Naive B cell (primary cell): ENCODE data around the gene MYBL2. TPM values are rescaled to one million over a fixed set of nuclear protein-coding genes. Genes with fewer than 3 reads are reported as not detected.

Experiments used
- ATAC-seq, 2 donors: fragments of 150-1000 bp; cut with Tn5 transposase; 2 replicates each; pipeline ENCODE4 v1.10.0; 2021; ENCODE audit warnings: low read depth in 2 of 2, mild to moderate bottlenecking in 2 of 2, moderate library complexity in 2 of 2
- DNase-seq: peaks from one replicate; pipeline ENCODE4 v3.0.0; 2022
- H3K27ac Mint-ChIP-seq, 6 donors: one replicate each; pipeline ENCODE4 v1.8.0; 2020 to 2022; ENCODE audit warnings: mild to moderate bottlenecking in 6 of 6, mixed read lengths in 6 of 6, moderate library complexity in 5 of 6, inconsistent platforms in 2 of 6
- H3K27me3 Mint-ChIP-seq, 3 donors: one replicate each; pipeline ENCODE4 v1.8.0; 2021 to 2022; ENCODE audit warnings: mixed read lengths in 3 of 3, mild to moderate bottlenecking in 1 of 3
- H3K36me3 Mint-ChIP-seq, 2 donors: one replicate each; pipeline ENCODE4 v1.8.0; 2020 to 2022; ENCODE audit warnings: mixed read lengths in 2 of 2, inconsistent platforms in 1 of 2, mild to moderate bottlenecking in 1 of 2
- H3K4me1 Mint-ChIP-seq, 3 donors: one replicate each; pipeline ENCODE4 v1.8.0; 2020 to 2022; ENCODE audit warnings: mixed read lengths in 3 of 3, inconsistent platforms in 1 of 3, mild to moderate bottlenecking in 1 of 3, moderate library complexity in 1 of 3
- H3K4me3 Mint-ChIP-seq, 8 donors: one replicate each; pipeline ENCODE4 v1.8.0; 2020 to 2022; ENCODE audit warnings: mild to moderate bottlenecking in 8 of 8, mixed read lengths in 8 of 8, moderate library complexity in 8 of 8, inconsistent platforms in 2 of 8
- H3K9me3 Mint-ChIP-seq, 7 donors: one replicate each; pipeline ENCODE4 v1.8.0; 2020 to 2022; ENCODE audit warnings: mixed read lengths in 7 of 7, mild to moderate bottlenecking in 5 of 7, inconsistent platforms in 2 of 7, moderate library complexity in 1 of 7
- polyA plus RNA-seq, 6 donors: library from polyadenylated mRNA; unstranded; fragments of 300-500 nt; fragmentation: Illumina TruSeq; gene quantifications; one replicate each; pipeline ENCODE4 v1.2.3, GENCODE V29; 2021; ENCODE audit warnings: low read depth in 6 of 6

MYBL2 gene
- polyA plus RNA-seq, 6 donors from 2014 or later, result 2.3 to 65.0 (median 26.6) TPM

- Mint-ChIP-seq H3K36me3 (no peaks in the 10 kb centered on the region), H3K27ac (no peak overlapping the region), H3K9me3 (peaks cover 0 to 10% (median 0%) of the 10 kb centered on the region in 7 donors), H3K27me3 (no peaks in the 10 kb centered on the region), H3K4me3 (no peak overlapping the region), H3K4me1 (peaks cover 26 to 47% (median 33%) of the 10 kb centered on the region in 3 donors)
- DNase-seq, result no peak
- ATAC-seq, result no peak
Observed at GRCh38 chr20:43731469-43731868, 64.6 kb downstream of the MYBL2 start.

GRCh38 chr20:43731927-43732326 is 65.0 kb downstream of the MYBL2 start:
- H3K9me3 Mint-ChIP-seq, result peaks cover 0 to 10% (median 0%) of the 10 kb centered on the region in 7 donors
- peaks cover 26 to 50% (median 33%) of the 10 kb centered on the region in 3 donors for H3K4me1 Mint-ChIP-seq
- H3K4me3 Mint-ChIP-seq, result no peak overlapping the region
- ATAC-seq, result no peak
- peak overlapping the region in 1 of 6 donors; percentile 46 for H3K27ac Mint-ChIP-seq
- no peaks in the 10 kb centered on the region for H3K36me3 Mint-ChIP-seq
- no peak for DNase-seq
- no peaks in the 10 kb centered on the region for H3K27me3 Mint-ChIP-seq

- Mint-ChIP-seq H3K36me3 (no peaks in the 10 kb centered on the region), H3K4me1 (peaks cover 18 to 27% (median 19%) of the 10 kb centered on the region in 3 donors), H3K27me3 (no peaks in the 10 kb centered on the region), H3K9me3 (no peaks in the 10 kb centered on the region), H3K4me3 (no peak overlapping the region), H3K27ac (peak overlapping the region in 4 of 6 donors; percentile 42 to 63 (median 56))
- DNase-seq, result no peak
- ATAC-seq, result peak; percentile 16 to 71
Observed at GRCh38 chr20:43736588-43737158, 69.8 kb downstream of the MYBL2 start.

GRCh38 chr20:43737925-43738324 is 71.0 kb downstream of the MYBL2 start:
- Mint-ChIP-seq H3K4me1 (peaks cover 12 to 18% (median 14%) of the 10 kb centered on the region in 3 donors), H3K9me3 (peaks cover 0 to 2% (median 0%) of the 10 kb centered on the region in 7 donors), H3K27me3 (peaks cover 0 to 6% (median 2%) of the 10 kb centered on the region in 3 donors), H3K36me3 (no peaks in the 10 kb centered on the region), H3K4me3 (no peak overlapping the region), H3K27ac (no peak overlapping the region)
- DNase-seq, result no peak
- ATAC-seq, result no peak

GRCh38 chr20:43739148-43739749 is 72.3 kb downstream of the MYBL2 start:
- H3K27ac Mint-ChIP-seq, result peak overlapping the region in 1 of 6 donors; percentile 5
- H3K9me3 Mint-ChIP-seq, result peaks cover 0 to 2% (median 0%) of the 10 kb centered on the region in 7 donors
- H3K4me1 Mint-ChIP-seq, result peaks cover 0 to 6% (median 2%) of the 10 kb centered on the region in 3 donors
- peaks cover 0 to 14% (median 14%) of the 10 kb centered on the region in 3 donors for H3K27me3 Mint-ChIP-seq
- DNase-seq (no peak), ATAC-seq (no peak)
- H3K4me3 Mint-ChIP-seq, result no peak overlapping the region
- no peaks in the 10 kb centered on the region for H3K36me3 Mint-ChIP-seq

GRCh38 chr20:43740642-43741041 is 73.7 kb downstream of the MYBL2 start:
- peaks cover 0 to 2% (median 0%) of the 10 kb centered on the region in 7 donors for H3K9me3 Mint-ChIP-seq

GRCh38 chr20:43744151-43744611 is 77.3 kb downstream of the MYBL2 start:
- DNase-seq, result no peak
- Mint-ChIP-seq H3K4me3 (no peak overlapping the region), H3K27ac (no peak overlapping the region), H3K36me3 (no peaks in the 10 kb centered on the region), H3K4me1 (peaks cover 4 to 6% (median 5%) of the 10 kb centered on the region in 3 donors), H3K9me3 (peaks cover 0 to 2% (median 0%) of the 10 kb centered on the region in 7 donors), H3K27me3 (peaks cover 5 to 14% (median 14%) of the 10 kb centered on the region in 3 donors)
- no peak for ATAC-seq

More at GRCh38 chr20:43740642-43741041, 73.7 kb downstream of the MYBL2 start:
- no peak for ATAC-seq
- Mint-ChIP-seq H3K27ac (no peak overlapping the region), H3K27me3 (peaks cover 0 to 14% (median 14%) of the 10 kb centered on the region in 3 donors), H3K36me3 (no peaks in the 10 kb centered on the region), H3K4me3 (no peak overlapping the region), H3K4me1 (peaks cover 3 to 6% (median 4%) of the 10 kb centered on the region in 3 donors)
- no peak for DNase-seq

- Mint-ChIP-seq H3K27me3 (peaks cover 5 to 22% (median 14%) of the 10 kb centered on the region in 3 donors), H3K36me3 (no peaks in the 10 kb centered on the region), H3K4me3 (peak overlapping the region in 1 of 8 donors; percentile 35), H3K4me1 (peaks cover 10 to 14% (median 12%) of the 10 kb centered on the region in 3 donors), H3K9me3 (peaks cover 0 to 2% (median 0%) of the 10 kb centered on the region in 7 donors), H3K27ac (peak overlapping the region in 2 of 6 donors; percentile 54 to 72)
- DNase-seq (no peak), ATAC-seq (peak in 1 of 2 donors; percentile 37)
Observed at GRCh38 chr20:43744966-43745730, 78.2 kb downstream of the MYBL2 start.

- Mint-ChIP-seq H3K27me3 (peaks cover 5 to 30% (median 14%) of the 10 kb centered on the region in 3 donors), H3K9me3 (peaks cover 0 to 2% (median 0%) of the 10 kb centered on the region in 7 donors), H3K36me3 (no peaks in the 10 kb centered on the region), H3K27ac (peak overlapping the region in 2 of 6 donors; percentile 30 to 53), H3K4me1 (peaks cover 21 to 26% (median 26%) of the 10 kb centered on the region in 3 donors), H3K4me3 (peak overlapping the region in 2 of 8 donors; percentile 6 to 58)
- ATAC-seq (no peak), DNase-seq (no peak)
Observed at GRCh38 chr20:43746344-43747137, 79.6 kb downstream of the MYBL2 start.

GRCh38 chr20:43748274-43748673 is 81.4 kb downstream of the MYBL2 start:
- no peaks in the 10 kb centered on the region for H3K36me3 Mint-ChIP-seq
- H3K4me1 Mint-ChIP-seq, result peaks cover 32 to 42% (median 42%) of the 10 kb centered on the region in 3 donors
- peaks cover 5 to 22% (median 8%) of the 10 kb centered on the region in 3 donors for H3K27me3 Mint-ChIP-seq
- ATAC-seq, result no peak
- no peak overlapping the region for H3K27ac Mint-ChIP-seq
- no peak for DNase-seq
- H3K4me3 Mint-ChIP-seq, result no peak overlapping the region
- H3K9me3 Mint-ChIP-seq, result no peaks in the 10 kb centered on the region

GRCh38 chr20:43749734-43750294 is 82.9 kb downstream of the MYBL2 start:
- H3K27me3 Mint-ChIP-seq, result peaks cover 0 to 16% (median 7%) of the 10 kb centered on the region in 3 donors
- ATAC-seq (peak; percentile 67), DNase-seq (peak; percentile 56)
- H3K36me3 Mint-ChIP-seq, result no peaks in the 10 kb centered on the region
- H3K4me3 Mint-ChIP-seq, result no peak overlapping the region
- peak overlapping the region in 2 of 6 donors; percentile 57 to 91 for H3K27ac Mint-ChIP-seq
- H3K4me1 Mint-ChIP-seq, result peaks cover 32 to 42% (median 42%) of the 10 kb centered on the region in 3 donors
- peaks cover 0 to 1% (median 0%) of the 10 kb centered on the region in 7 donors for H3K9me3 Mint-ChIP-seq

GRCh38 chr20:43750774-43751166 is 83.9 kb downstream of the MYBL2 start:
- H3K36me3 Mint-ChIP-seq, result no peaks in the 10 kb centered on the region
- H3K9me3 Mint-ChIP-seq, result peaks cover 0 to 1% (median 0%) of the 10 kb centered on the region in 7 donors
- peaks cover 26 to 41% (median 38%) of the 10 kb centered on the region in 3 donors for H3K4me1 Mint-ChIP-seq
- DNase-seq (no peak), ATAC-seq (no peak)
- peak overlapping the region in 1 of 6 donors; percentile 31 for H3K27ac Mint-ChIP-seq
- H3K27me3 Mint-ChIP-seq, result peaks cover 0 to 16% (median 10%) of the 10 kb centered on the region in 3 donors
- no peak overlapping the region for H3K4me3 Mint-ChIP-seq
